PC-9 (cell line): Measurements from ENCODE around the gene ADSS1.

Experiments used
- EZH2 ChIP-seq: fragments of 200-600 bp; sonication (generic); IDR thresholded peaks from 2 replicates; pipeline ENCODE4 v1.8.0; 2017; ENCODE audit warnings: antibody characterized with exemption, low read depth
- TF ChIP-seq, protein P1 (sequence below): fragments of 200-600 bp; sonication (generic); conservative IDR thresholded peaks from 2 replicates; pipeline ENCODE4 v1.6.1; 2017; ENCODE audit warnings: mixed run types, antibody characterized with exemption, mild to moderate bottlenecking, moderate library complexity

DNA sequence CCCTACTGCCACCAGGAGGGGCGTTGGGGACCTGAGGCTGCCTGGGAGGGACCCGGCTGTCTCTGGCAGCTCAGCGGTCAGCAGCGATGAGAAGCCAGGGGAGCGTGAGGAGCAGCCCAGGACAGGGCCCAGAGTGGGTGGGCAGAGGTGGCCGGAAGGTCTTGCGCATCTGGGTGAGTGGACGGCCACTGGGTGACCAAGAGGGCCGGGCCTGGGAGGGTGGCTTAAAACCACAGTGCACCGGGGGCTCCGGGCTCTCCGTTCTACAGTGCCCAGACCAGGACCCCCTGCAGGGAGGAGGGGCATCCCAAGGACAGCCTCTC, 24.6 kb upstream of the ADSS1 start:
- TF ChIP-seq, protein P1, sequence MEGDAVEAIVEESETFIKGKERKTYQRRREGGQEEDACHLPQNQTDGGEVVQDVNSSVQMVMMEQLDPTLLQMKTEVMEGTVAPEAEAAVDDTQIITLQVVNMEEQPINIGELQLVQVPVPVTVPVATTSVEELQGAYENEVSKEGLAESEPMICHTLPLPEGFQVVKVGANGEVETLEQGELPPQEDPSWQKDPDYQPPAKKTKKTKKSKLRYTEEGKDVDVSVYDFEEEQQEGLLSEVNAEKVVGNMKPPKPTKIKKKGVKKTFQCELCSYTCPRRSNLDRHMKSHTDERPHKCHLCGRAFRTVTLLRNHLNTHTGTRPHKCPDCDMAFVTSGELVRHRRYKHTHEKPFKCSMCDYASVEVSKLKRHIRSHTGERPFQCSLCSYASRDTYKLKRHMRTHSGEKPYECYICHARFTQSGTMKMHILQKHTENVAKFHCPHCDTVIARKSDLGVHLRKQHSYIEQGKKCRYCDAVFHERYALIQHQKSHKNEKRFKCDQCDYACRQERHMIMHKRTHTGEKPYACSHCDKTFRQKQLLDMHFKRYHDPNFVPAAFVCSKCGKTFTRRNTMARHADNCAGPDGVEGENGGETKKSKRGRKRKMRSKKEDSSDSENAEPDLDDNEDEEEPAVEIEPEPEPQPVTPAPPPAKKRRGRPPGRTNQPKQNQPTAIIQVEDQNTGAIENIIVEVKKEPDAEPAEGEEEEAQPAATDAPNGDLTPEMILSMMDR = no peak
- no peak for TF ChIP-seq EZH2
